Stimulated activated CD8-positive, alpha-beta memory T cell treated with anti-CD3 and anti-CD28 coated beads, Interleukin-2, amount 100 ng/mL, for 48 hours (primary cell): ENCODE results near the gene PREP.

Experiments used
- DNase-seq, 2 donors: peaks; one replicate each; pipeline ENCODE4 v3.0.0-alpha.2; 2020; ENCODE audit warnings: low read depth in 2 of 2

PREP gene

DNA sequence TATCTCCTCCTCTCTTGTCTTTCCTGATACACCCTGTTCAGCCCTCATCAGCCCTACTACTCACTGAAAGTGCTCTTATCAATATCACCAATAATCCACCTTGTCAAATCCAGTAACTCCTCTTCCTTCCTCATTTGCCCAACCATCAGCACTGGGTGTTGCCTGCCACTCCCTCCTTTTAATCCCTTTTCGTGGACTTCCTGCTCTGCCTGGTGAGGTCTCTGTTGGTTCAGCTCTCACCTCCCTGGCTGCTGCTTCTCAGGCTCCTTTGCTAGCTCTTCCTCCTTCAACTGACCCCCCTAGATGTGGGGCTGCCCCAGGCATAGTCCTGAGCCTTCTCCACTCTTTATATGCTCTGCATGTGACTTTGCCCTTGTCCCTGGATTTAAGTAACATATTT is 92.5 kb downstream of the PREP start:
- DNase-seq, result no peak

DNA sequence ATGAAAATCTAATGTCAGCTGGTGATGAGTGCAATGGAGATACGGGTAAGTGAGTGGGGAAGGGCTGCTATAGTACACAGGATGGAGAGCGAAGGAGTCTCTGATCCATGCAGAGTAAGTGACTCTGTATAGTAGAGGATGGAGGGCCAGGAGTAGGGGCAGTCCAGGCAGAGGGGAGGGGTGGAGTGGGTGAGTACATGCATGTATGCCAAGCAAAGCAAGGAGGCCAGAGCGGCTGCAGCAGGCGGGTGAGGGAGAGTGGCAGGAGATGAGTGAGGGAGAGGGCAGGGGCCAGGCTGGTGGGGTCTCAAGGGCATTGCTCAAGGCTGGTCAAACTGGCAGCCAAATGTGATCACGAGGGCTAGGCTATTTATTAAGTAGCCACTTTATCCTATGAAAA is 94.0 kb downstream of the PREP start:
- no peak for DNase-seq

DNA sequence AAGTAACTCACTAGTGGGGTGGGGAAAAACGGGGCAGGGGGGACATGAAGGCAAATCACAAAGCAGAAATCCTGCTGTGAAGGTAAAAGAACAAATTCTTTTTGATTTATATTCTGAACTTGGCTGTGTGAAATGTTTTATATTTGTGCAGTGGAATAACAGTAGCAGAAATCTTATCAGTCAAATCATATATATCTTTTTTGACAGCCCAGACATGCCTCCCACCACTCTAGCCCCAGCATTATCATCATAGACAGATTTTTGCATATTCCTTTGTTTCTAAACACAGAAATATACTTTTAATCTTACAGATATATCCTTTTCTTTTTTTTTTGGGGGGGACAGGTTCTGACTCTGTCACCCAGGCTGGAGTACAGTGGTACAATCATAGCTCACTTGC is 97.4 kb downstream of the PREP start:
- DNase-seq, result no peak

DNA sequence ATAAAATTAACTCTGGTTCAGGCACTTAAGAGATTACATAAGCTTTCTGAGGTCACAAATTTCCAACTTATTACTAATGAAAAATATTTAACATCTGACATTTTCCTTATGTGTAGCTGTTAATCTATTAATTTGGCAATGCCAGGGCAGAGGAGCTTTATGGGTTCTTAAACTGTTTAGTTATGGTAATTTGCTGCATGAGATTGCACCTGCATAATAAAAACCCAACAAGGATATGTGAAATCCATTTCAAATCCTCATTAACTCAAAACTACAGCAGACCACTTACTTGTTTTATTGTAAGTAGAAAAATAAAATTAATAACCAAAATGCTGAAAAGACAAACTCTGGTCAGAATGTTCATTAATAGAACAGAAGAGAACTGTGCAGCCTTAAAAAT is 98.1 kb downstream of the PREP start:
- DNase-seq, result no peak

GRCh38 chr6:105304366-105304765 is 98.5 kb downstream of the PREP start:
- no peak for DNase-seq

DNA sequence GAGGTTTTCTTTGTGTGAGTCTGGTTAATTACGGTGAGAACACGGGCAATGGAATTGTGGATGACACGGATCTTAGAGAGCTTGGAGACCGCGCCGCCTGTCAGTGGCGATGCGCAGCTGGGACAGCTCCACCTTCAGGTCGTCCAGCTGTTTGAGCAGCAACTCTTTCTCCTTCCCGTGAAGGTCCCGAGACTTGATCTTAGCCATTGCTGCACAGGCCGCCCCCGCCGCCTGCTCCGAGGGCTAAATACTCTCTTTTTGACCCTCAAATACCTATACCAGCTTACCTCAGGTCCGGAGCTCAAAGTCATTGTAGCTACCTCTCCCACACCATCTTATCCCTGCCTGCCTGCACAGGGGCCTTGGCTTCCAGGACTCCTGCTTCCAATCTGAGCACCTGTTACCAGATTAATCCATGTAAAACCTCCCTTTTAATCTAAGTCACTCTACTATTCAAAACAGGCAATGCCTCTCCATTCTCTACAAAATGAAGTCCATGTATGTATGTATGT is 100.2 kb downstream of the PREP start:
- no peak for DNase-seq

- DNase-seq, result no peak
These were observed 100.9 kb downstream of the PREP start for GRCh38 chr6:105301756-105302616.

DNA sequence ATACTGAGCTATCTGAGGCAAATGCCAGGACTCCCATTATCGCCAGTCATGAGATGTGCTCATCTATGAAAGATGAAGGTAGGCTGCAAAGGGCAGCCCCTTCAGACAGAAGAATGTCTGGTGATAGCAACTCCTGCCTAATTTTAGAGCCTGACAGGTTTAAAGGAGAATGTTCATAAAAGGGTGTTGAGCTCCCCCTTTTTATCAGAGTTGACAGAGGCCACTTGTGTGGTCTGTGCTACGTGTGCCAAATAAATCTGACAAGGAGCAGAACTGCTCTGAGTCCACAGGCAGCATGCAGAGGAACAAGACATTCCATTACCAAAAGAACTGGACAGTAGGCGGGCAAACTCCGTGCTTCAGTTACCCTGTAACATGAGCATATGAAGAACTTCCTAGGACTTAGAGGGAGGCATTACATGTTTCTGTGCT is 101.8 kb downstream of the PREP start:
- no peak for DNase-seq

DNA sequence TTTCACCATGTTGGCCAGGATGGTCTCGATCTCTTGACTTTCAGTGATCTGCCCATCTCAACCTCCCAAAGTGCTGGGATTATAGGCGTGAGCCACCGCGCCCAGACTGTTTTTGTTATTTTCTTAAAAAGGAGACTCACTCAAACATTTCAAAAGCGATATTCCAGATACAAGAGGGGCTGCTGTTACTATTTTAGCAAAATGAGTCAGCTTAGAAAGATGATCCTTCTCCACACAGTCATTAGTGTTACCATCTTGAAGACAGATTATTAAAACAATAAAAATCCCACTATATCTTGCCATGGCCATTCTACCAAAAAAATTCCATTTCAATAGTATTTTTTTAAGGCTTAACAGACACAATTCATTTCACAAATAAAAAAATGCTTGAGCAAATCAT is 102.8 kb downstream of the PREP start:
- DNase-seq, result no peak

DNA sequence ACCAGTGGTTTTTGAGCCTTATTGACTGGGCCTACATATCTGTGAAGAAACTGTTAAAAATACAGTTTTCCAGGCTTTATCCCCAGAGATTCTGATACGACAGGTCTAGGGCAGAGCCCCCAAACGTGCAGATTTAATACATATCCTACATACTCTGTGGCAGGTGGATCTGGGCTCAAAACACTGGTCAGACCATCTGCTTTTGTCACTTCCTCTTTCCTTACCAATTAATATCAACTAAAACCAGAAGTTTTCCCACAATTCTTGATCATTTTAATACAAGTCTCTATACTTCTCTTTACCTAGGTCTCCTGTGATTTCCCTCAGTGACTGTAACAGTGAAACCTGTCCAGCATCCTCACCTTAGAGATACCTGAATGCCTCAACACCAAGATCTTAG is 108.8 kb downstream of the PREP start:
- no peak for DNase-seq

DNA sequence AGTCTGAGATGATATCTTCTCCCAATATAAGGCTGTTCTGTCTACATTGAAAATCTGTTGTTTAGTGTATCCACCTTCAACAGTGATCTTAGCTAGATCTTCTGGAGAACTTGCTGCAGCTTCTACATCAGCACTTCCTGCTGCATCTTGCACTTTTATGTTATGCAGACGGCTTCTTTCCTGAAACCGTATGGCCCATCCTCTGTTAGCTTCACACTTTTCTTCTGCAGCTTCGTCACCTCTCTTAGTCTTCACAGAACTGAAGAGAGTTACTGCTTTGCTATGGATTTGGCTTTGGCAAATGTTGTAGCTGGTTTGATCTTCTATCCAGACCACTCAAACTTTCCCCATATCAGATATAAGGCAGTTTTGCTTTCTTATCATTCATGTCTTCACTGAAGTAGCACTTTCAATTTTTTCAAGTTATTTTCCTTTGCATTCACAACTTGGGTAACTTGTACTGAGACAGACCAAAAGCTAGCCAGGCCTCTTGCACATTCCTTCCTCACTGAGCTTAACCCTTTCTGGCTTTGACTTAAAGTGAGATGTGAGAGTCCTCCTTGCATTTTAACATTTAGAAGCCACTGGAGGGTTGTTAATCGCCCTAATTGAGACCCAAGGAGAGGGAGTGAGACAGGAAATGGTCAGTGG is 110.1 kb downstream of the PREP start:
- no peak for DNase-seq

DNA sequence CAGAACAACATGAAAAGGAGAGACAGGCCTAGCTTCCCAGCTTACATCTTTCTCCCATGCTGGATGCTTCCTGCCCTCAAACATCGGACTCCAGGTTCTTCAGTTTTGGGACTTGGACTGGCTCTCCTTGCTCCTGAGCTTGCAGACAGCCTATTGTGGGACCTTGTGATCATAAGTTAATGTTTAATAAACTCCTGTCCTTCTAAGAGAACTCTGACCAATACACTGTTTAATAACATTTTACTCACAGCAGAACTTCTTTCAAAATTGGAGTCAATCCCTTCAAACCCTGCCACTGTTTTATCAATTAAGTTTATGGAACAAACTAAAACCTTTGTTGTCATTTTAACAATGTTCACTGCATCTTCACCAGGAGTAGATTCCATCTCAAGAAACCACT is 111.4 kb downstream of the PREP start:
- DNase-seq, result no peak

DNA sequence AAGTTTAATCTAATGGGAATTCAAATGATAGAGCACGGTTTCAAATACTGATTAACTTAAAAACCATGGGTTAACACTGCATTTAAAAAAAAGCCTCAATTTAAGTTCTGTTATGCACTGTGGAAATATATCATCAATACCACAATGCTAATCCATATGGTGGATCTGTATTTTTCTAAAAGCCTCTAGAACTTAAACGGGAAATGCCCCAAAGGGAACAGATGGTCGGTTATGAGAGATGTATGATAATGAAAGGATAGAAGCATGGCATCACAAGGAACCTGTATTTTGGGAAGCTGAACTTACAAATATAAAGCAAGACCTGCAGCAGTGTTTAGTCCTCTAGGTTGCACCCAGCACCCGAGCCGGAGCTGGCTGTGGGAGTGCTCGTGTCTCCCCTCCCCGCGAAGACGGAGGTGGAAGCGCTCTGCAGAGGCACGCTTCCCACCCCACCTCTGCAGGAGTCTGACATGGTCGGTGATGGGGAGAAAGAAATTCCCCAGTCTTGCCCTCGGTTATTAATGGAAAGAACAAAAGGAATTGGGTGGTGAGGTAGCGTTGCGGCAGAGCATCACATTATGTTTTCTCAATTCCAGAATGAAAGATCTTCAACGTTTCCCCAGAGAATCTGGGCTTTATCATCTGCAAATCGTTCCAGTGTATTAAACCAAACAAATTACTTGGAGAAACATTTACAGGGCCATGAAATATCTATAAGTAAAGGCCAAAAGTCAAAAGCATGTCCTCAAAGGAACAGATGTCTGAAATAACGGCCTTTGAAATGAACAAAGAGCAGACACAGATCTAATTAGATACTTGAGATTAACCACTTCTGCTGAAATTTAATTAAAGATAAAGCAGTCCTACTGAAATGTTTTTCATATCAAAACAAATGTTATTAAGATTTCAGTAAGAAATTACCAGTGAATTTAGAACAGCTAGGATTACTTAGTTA is 120.0 kb downstream of the PREP start:
- DNase-seq, result no peak

- DNase-seq, result no peak
These were observed 122.8 kb downstream of the PREP start for GRCh38 chr6:105280033-105280432.

- DNase-seq, result no peak
These were observed 123.4 kb downstream of the PREP start for GRCh38 chr6:105279463-105279862.

DNA sequence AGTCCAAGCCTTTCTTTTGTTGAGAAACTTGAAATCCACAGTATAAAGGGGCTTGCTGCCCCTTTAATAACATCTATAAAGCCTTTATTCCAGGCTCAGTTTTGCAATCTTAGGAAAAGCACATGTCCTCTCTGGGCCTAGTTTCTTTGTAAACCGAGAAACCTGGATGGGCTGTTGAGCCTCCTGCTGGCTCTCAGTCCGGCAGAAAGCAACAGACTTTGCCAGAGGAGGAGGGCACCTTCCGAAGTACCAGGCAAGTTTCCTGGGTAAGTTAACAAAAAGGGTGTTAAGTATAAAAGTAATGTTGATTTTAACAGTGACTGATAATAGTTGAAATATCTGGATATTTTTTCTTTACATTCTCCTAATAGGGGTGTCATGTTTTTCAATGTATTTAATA is 124.1 kb downstream of the PREP start:
- no peak for DNase-seq

DNA sequence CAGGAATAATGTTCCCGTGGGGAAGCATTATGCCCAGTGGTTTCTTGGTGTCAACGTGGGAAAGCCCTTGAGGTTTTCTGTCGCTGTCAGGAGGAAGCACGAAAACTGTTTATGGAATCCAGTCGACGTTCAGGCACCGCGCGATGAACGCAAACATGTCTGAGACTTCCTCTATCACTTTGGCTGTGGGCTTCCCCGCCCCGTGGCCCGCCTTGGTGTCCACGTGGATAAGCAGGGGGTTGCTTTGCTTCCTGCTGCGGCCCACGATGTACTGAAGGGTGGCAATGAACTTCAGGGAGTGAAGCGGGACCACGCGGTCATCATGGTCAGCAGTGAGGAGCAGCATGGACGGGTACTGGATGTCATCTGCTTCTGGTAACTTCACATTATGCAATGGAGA is 124.8 kb downstream of the PREP start:
- DNase-seq, result no peak

GRCh38 chr6:105276374-105276773 is 126.5 kb downstream of the PREP start:
- no peak for DNase-seq

DNA sequence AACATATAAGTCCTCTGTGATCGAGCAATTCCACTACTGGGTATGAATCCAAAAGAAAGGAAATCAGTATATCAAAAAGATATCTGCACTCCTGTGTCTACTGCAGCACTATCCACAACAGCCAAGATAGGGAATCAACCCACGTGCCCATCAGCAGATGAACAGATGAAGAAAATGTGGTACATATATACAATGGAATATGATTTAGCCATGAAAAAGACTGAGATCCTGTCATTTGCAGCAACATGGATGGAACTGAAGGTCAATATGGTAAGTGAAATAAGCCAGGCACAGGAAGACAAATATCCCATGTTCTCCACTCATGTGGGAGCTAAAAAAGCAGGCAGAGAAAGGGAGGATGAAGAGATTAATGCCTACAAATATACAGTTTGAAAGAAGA is 127.3 kb downstream of the PREP start:
- DNase-seq, result no peak

- DNase-seq, result no peak
These were observed 128.2 kb downstream of the PREP start for GRCh38 chr6:105274678-105275077.

- DNase-seq, result no peak
These were observed 129.3 kb downstream of the PREP start for GRCh38 chr6:105273589-105273988.

GRCh38 chr6:105272786-105273185 is 130.1 kb downstream of the PREP start:
- no peak for DNase-seq
